Kasumi-1 (cell line): ENCODE data around the gene SCYGR2.

Experiments
- DNase-seq, 2 experiments: peaks; one replicate each; lab custom pipeline; 2025; lab: John Stamatoyannopoulos, UW

Gene SCYGR2

DNA sequence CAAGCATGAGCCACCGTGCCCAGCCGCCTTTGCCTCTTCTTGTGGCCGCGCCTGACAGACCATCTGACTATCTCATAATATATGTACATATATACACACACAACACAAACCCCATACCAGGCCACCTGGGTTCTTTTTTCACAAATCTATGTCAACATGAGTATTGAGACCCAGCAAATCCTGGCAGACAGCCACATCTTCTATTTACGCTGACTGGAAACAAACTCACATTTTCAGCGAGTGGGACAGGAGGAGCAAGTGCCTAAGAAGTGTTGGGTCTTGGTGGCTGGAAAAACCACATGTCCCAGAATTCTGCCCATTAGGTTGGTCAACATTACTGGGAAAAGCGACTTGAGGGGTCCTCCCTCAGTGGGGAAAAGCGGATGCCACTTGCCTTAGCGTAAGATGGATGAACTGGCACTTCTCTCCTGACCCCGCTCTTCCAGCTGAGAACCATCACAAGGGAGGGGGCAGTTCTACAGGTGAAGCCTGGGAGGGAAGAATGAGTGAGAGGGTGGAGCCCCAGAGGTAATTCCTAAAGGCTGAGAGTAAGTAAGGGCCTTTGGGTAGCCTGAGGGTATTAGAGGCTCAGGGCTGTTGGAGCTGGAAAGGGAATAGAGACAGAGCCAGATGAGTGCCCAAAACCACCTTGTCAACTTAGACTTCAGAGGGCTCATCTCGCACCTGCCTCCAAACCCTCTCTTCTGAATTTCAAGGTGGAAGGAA is 14.0 kb downstream of the SCYGR2 start:
- DNase-seq, result no peak

- DNase-seq, result no peak
These were observed 14.6 kb downstream of the SCYGR2 start for GRCh38 chr2:227613272-227613660.

DNA sequence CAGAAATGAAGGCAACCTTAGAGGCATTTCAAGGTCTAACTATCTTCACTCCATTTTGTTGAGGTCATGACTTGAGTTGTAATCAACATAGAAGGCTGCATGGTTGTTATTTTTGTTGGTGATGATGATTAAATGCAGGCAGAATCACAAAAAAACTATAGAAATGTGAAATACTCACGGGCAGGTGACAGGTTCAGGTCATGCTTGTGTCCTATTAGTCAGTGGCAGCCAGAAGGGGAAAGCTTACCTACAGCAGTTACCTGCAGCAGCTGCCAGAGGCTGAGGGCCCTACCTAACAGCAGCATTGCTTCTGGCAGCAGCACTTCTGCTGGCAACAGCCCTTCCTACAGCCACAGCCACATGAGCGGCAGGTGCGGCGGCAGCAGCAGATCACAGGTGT is 15.6 kb downstream of the SCYGR2 start:
- no peak for DNase-seq

DNA sequence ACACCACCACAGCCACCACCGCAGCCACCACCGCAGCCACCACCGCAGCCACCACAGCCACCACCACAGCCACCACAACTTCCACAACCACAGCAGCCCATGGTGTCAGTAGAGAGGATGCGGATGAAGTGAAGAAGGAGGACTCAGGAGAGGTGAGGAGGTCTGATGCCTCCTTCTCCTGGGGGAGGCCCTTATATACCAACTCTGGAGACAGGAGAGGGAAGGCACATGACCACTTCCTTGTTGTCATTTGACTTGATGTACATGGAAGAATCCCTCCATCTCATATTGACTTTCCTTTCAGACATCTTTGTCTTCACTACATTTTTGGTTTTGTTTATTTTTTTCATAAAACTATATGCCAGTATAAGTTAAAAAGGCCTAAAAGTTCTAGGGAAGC is 16.0 kb downstream of the SCYGR2 start, which contains the start of gene SCYGR3:
Gene SCYGR3 (minus strand): TSS at position 101 of the 400 bp plus-strand sequence. CDS start 0 bp downstream, at position 101.
- DNase-seq, result no peak

DNA sequence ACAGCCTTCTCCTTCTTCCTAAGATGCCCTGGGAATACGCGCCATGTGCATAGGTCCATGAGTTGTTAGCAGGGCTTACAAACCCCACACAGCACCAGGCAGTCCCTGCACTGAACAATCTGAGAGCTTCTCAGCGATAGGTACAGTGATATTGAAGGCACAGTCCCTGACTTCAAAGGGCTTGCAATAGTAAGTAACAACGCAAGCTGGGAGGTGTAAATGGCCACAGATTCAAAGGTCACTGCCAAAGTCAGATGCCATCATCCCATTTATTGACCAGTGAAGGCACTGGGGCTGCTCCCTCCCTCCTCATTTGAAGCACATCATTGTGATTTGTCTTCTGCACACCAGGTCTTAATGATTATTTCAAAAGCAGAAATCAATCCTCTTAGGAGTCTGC is 16.5 kb downstream of the SCYGR2 start:
- no peak for DNase-seq

- DNase-seq, result no peak
These were observed 17.2 kb downstream of the SCYGR2 start for GRCh38 chr2:227615906-227616305.

DNA sequence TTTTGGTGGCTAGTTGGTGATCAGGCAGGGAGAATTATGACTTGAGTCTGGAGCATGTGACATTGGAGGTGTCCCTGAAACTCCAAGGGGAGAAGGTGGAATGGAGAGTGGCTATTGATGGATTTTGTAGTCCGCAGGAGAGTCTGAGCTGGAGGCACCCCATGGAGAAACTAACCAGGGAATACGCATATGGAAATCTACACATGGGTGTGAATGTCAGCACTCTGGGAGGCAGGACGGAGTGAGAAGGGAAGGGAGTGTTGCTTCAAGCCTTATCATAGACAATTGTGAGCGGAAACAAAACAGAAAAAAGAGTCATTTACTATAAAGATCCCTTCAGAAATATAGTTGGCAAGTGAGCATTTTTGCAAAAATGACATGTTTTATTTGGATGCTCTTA is 17.9 kb downstream of the SCYGR2 start:
- no peak for DNase-seq

DNA sequence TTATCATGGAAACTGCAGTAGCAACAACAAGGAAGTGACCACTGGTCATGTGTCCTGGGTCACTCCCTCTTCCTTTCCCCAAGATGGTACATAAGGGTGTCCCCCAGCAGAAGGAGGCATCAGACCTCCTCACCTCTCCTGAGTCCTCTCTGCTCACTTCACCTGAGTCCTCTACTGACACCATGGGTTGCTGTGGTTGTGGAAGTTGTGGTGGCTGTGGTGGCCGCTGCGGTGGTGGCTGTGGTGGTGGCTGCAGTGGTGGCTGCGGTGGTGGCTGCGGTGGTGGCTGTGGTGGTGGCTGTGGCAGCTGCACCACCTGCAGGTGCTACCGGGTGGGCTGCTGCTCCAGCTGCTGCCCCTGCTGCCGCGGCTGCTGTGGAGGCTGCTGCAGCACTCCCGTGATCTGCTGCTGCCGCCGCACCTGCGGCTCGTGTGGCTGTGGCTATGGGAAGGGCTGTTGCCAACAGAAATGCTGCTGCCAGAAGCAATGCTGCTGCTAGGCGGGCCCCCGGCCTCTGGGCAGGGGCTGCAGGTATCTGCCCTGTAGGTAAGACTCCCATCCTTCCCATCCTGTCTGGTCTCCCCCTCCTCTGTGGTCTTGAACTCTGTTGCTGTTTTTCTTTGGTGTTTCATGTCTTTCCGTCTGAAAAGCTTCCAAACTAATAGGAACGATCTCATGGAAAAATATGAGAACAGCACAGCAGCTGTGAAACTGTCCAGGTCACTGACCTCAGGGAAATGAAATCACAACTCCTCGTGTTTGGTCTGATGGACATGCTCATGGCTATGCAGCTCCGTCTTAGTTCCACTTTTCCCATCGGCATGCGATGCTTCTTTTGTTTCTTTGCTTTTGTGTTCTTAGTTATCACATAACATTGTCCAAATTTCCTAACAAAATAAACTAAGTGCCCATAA is 18.9 kb downstream of the SCYGR2 start, which contains the start of gene SCYGR4:
Gene SCYGR4 (plus strand): TSS at position 183 of the 915 bp plus-strand sequence. CDS start 0 bp downstream, at position 183.
- no peak for DNase-seq

DNA sequence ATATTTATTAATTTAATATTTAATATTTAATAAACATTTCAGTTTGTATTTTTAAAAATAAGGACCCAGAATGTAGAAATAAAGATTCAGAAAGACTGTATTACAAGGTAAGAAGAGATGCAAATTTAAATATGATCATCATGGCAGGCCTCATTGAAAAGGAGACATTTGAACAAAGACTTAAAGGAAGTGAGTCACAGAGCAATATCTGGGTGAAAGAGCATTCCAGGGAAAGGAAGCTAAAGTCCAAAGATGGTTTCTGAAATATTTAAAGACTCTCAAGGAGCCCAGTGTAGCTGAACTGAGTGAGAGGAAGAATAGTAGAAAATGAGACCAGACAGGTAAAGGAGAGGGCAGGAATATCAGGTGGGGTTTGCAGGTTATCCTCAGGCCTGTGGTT is 24.5 kb downstream of the SCYGR2 start:
- no peak for DNase-seq

GRCh38 chr2:227625420-227625819 is 26.7 kb downstream of the SCYGR2 start:
- DNase-seq, result no peak

GRCh38 chr2:227626580-227627151 is 28.0 kb downstream of the SCYGR2 start:
- no peak for DNase-seq

- DNase-seq, result no peak
These were observed 29.1 kb downstream of the SCYGR2 start for GRCh38 chr2:227627769-227628168.

- no peak for DNase-seq
These were observed 30.7 kb downstream of the SCYGR2 start for GRCh38 chr2:227629435-227629834.

DNA sequence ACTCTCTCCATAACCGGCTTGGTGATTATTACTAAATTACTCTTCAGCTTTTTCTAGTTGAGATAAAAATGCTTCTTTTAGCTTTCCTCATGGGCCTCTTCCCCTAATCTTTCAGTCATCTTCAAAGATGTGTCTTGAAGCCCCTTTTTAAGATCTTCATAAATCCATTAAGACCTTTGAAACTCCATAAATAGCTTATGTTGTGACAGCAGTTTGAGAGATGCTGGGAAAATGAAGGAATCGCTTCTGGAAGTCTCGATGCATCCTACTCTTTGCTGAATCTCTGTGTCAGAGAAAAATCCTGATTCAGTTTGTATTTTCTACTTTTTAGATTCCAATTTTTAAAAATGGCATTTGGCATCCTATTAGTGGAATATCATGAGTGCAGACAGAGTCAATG is 31.6 kb downstream of the SCYGR2 start:
- no peak for DNase-seq

DNA sequence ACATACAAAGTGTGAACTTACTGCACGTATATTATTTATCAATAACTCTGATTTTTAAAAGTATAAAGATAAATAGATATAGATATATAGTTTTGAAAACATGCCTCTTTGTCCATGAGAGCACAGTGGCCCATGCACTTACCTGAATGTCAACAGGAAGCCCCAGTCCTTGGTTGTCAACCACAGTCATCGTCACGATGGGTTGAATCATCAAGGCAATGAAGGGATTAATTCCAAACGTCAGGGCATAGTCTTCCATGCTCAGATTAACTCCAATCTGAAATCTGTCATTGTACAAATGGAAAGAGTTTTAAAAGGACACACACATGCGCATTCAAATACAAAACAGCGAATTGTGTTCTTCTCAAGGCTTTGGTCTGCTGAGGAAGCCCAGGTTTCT is 34.1 kb downstream of the SCYGR2 start:
- no peak for DNase-seq

DNA sequence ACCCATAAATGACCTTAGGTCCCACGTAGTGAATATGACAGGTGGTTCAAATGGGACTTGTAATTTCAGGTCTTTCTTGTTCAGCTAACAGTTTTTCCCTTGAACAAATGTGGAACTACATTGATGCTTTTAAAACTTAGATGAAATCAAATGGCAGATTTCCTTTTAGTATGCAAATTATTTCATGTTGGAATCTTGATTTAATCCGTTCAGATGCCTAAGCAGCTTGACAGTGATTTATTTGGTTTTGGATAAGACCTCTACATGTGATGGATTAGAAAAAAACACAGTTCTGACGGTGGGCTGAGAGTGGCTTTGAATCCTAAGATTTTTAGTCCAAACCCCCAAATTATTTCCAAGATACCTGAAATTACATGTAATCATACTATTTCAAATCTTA is 35.5 kb downstream of the SCYGR2 start:
- DNase-seq, result no peak

- DNase-seq, result no peak
These were observed 44.0 kb downstream of the SCYGR2 start for GRCh38 chr2:227642656-227643055.

DNA sequence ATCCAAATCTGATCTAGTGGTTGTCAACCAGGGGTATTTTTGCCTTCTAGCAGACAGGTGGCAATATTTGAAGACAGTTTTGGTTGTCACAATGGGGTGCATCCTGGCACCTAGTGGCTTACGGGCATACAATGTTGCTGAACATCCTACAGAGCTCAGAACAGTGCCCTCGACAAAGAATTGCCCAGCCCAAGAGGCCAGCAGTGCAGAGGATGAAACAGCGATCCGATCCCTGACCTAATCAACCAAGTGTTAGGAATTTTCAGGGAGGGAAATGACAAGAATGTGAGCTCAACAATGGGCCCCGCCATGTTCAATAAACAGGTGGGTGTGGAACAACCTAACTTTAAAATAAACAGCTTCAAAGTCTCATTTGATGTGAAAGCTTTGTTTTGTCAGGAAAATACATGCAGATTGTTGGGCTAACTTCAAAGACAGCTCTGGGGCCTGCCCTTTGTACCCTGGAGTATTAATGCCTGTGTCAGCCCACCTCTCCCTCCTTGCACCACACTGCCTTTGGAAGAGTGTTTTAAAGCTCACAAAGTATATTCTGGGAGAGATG is 45.4 kb downstream of the SCYGR2 start:
- no peak for DNase-seq
